PC-9 (cell line): ENCODE measurements around the gene MACROD2. TPM values are rescaled to one million over a fixed set of nuclear protein-coding genes. Genes with fewer than 3 reads are reported as not detected.
"Not testable (repeated sequence)": the region's sequence is repeated elsewhere in the genome, so short reads cannot be mapped to it uniquely, and the experiment has no call there.

Source experiments
- BruUV-seq: library from RNA; stranded (reverse); fragments of 400-500 nt; replicated peaks from 2 replicates; lab custom pipeline; 2021; lab: Mats Ljungman, UMichigan
- CTCF ChIA-PET: fragments of 300-600 bp; sonication (Branson Sonifier 250); formaldehyde crosslinking; loops from one replicate; lab custom pipeline; 2022; ENCODE audit warnings: antibody characterized with exemption; lab: Charles Lee
- POLR2A ChIA-PET: fragments of 300-600 bp; sonication (Branson Sonifier 250); formaldehyde crosslinking; loops from one replicate; lab custom pipeline; 2022; ENCODE audit warnings: antibody characterized with exemption; ENCODE audit not compliant: unreplicated experiment; lab: Charles Lee
- DNase-seq, 2 experiments: peaks; one replicate each; pipeline versions ENCODE4 v3.0.0 to v3.0.0-alpha.2; 2015 to 2022; ENCODE audit warnings: mixed read lengths in 1 of 2
- H2AFZ ChIP-seq: fragments of 200-600 bp; sonication (generic); 2 replicates; pipeline ENCODE4 v1.8.1; 2017; ENCODE audit warnings: antibody characterized with exemption
- H3F3A ChIP-seq: fragments of 200-600 bp; sonication (generic); 2 replicates; pipeline ENCODE4 v1.8.1; 2017; ENCODE audit warnings: antibody characterized with exemption, mild to moderate bottlenecking, low read depth; ENCODE audit not compliant: insufficient read depth
- H3K27ac ChIP-seq: fragments of 200-600 bp; sonication (generic); 2 replicates; pipeline ENCODE4 v1.6.1; 2016; ENCODE audit warnings: mixed run types
- H3K27me3 ChIP-seq: fragments of 200-600 bp; sonication (generic); 2 replicates; pipeline ENCODE4 v1.6.1; 2016; ENCODE audit warnings: low read depth, mixed run types; ENCODE audit not compliant: insufficient read depth
- H3K36me3 ChIP-seq: fragments of 200-600 bp; sonication (generic); 2 replicates; pipeline ENCODE4 v1.6.1; 2016; ENCODE audit warnings: low read depth, mixed run types
- H3K4me1 ChIP-seq: fragments of 200-600 bp; sonication (generic); replicated peaks from 2 replicates; pipeline ENCODE4 v1.6.1; 2016; ENCODE audit warnings: mixed run types; ENCODE audit not compliant: insufficient read depth
- H3K4me2 ChIP-seq: fragments of 200-600 bp; sonication (generic); 2 replicates; pipeline ENCODE4 v1.6.1; 2017; ENCODE audit warnings: mixed run types
- H3K4me3 ChIP-seq: fragments of 200-600 bp; sonication (generic); 2 replicates; pipeline ENCODE4 v1.6.1; 2016; ENCODE audit warnings: mixed run types
- H3K79me2 ChIP-seq: fragments of 200-600 bp; sonication (generic); 2 replicates; pipeline ENCODE4 v1.6.1; 2017; ENCODE audit warnings: low read depth, mixed run types
- H3K9me2 ChIP-seq: fragments of 200-600 bp; sonication (generic); 2 replicates; pipeline ENCODE4 v1.8.1; 2017; ENCODE audit warnings: mild to moderate bottlenecking; ENCODE audit not compliant: insufficient read depth
- H3K9me3 ChIP-seq: fragments of 200-600 bp; sonication (generic); 2 replicates; pipeline ENCODE4 v1.8.1; 2016; ENCODE audit warnings: low read depth; ENCODE audit not compliant: insufficient read depth
- H4K20me1 ChIP-seq: fragments of 200-600 bp; sonication (generic); 2 replicates; pipeline ENCODE4 v1.8.1; 2017; ENCODE audit not compliant: insufficient read depth
- CTCF ChIP-seq: fragments of 200-600 bp; sonication (generic); conservative IDR thresholded peaks from 2 replicates; pipeline ENCODE4 v1.6.1; 2017; ENCODE audit warnings: mixed run types, antibody characterized with exemption, mild to moderate bottlenecking, moderate library complexity
- EZH2 ChIP-seq: fragments of 200-600 bp; sonication (generic); IDR thresholded peaks from 2 replicates; pipeline ENCODE4 v1.8.0; 2017; ENCODE audit warnings: antibody characterized with exemption, low read depth
- intact Hi-C: fragments of 100-400 bp; cut with micrococcal nuclease; formaldehyde crosslinking; loops from one replicate; pipeline ENCODE4 v1.10.0; 2022; ENCODE audit not compliant: unreplicated experiment
- total RNA-seq: library from RNA; stranded (reverse); gene quantifications from 2 replicates; pipeline ENCODE4 v1.2.3, GENCODE V29; 2021

The MACROD2 gene
- total RNA-seq, 1 experiment from 2014 or later, result 11.4 TPM

GRCh38 chr20:14214046-14214445 is 218.7 kb downstream of the MACROD2 start:
- no TSS peak for BruUV-seq
- Histone ChIP-seq H3F3A (no peaks in the 10 kb centered on the region; the same call in 1 of the 2 replicates), H3K4me3 (no peak overlapping the region), H3K9me2 (no peaks in the 10 kb centered on the region; the same call in 1 of the 2 replicates), H3K36me3 (no peaks in the 10 kb centered on the region), H3K4me1 (peaks cover 3% of the 10 kb centered on the region), H4K20me1 (no peaks in the 10 kb centered on the region), H3K79me2 (no peaks in the 10 kb centered on the region), H2AFZ (peak overlapping the region; percentile 56; the same call in 1 of the 2 replicates), H3K27ac (0 out of 2 replicates have a peak overlapping the region, but pooled peaks have one; percentile 16), H3K4me2 (no peak overlapping the region), H3K27me3 (no peaks in the 10 kb centered on the region), H3K9me3 (no peaks in the 10 kb centered on the region)
- ChIA-PET CTCF (no interaction called here), POLR2A (no interaction called here)
- no peak for TF ChIP-seq EZH2
- no peak for TF ChIP-seq CTCF
- intact Hi-C loops, result no loop called here
- no peak for DNase-seq

GRCh38 chr20:14215880-14216279 is 220.6 kb downstream of the MACROD2 start:
- H3K9me3 ChIP-seq, H2AFZ ChIP-seq, H3K9me2 ChIP-seq, H3K27ac ChIP-seq, BruUV-seq, DNase-seq, H3K36me3 ChIP-seq, intact Hi-C loops, H3K4me3 ChIP-seq, H3K4me2 ChIP-seq, H3K79me2 ChIP-seq, POLR2A ChIA-PET, H3K27me3 ChIP-seq, CTCF ChIA-PET, H4K20me1 ChIP-seq: not testable (repeated sequence)
- Histone ChIP-seq H3K4me1 (peaks cover 21% of the 10 kb centered on the region), H3F3A (peaks cover 17% of the 10 kb centered on the region; the same call in 1 of the 2 replicates)

GRCh38 chr20:14219801-14220461 is 224.6 kb downstream of the MACROD2 start:
- ChIA-PET POLR2A (interaction anchor here (0.6 kb wide), 3 partner anchors 178 to 1817 kb away, joined by 3 to 5 read pairs (median 3); no protein-coding TSS in a partner anchor), CTCF (interaction anchor here (0.9 to 1.3 kb wide), 2 partner anchors 15 to 118 kb away, joined by 3 read pairs; partner anchors contain the start of gene FLRT3)
- BruUV-seq, result no TSS peak
- Histone ChIP-seq H3K4me3 (peak overlapping the region; percentile 4; the same call in 1 of the 2 replicates), H3K4me1 (peaks cover 37% of the 10 kb centered on the region), H3K4me2 (peak overlapping the region; percentile 69), H2AFZ (peak overlapping the region; percentile 63), H3K27me3 (no peaks in the 10 kb centered on the region), H3K79me2 (no peaks in the 10 kb centered on the region), H4K20me1 (no peaks in the 10 kb centered on the region), H3K27ac (peak overlapping the region; percentile 76), H3K36me3 (no peaks in the 10 kb centered on the region), H3F3A (peaks cover 19% of the 10 kb centered on the region; the same call in 1 of the 2 replicates), H3K9me2 (no peaks in the 10 kb centered on the region), H3K9me3 (no peaks in the 10 kb centered on the region)
- peak; percentile 84 to 92 for DNase-seq
- TF ChIP-seq CTCF, result no peak
- intact Hi-C loops, result loop anchor here (5.0 to 10.0 kb wide), 2 partner anchors 223 to 1595 kb away; partner anchors contain the start of gene MACROD2
